Dendritic cell treated with granulocyte-macrophage colony-stimulating factor and Interleukin-4, amounts not matched to agents 40 ng/mL and 50 ng/mL, for 4 days (primary cell): ENCODE measurements around the gene USH1C.

Experiments
- H3K27ac Mint-ChIP-seq: one replicate; pipeline ENCODE4 v1.8.0; 2022; ENCODE audit warnings: mild to moderate bottlenecking, mixed read lengths
- H3K27me3 Mint-ChIP-seq: one replicate; pipeline ENCODE4 v1.8.0; 2022; ENCODE audit warnings: mild to moderate bottlenecking, mixed read lengths
- H3K36me3 Mint-ChIP-seq: one replicate; pipeline ENCODE4 v1.8.0; 2022; ENCODE audit warnings: low read depth, mixed read lengths
- H3K4me1 Mint-ChIP-seq: one replicate; pipeline ENCODE4 v1.8.0; 2022; ENCODE audit warnings: low read depth, mixed read lengths
- H3K4me3 Mint-ChIP-seq: one replicate; pipeline ENCODE4 v1.8.0; 2022; ENCODE audit warnings: mild to moderate bottlenecking, moderate library complexity, mixed read lengths
- H3K9me3 Mint-ChIP-seq: one replicate; pipeline ENCODE4 v1.8.0; 2022; ENCODE audit warnings: mixed read lengths
- intact Hi-C: fragments of 100-400 bp; cut with micrococcal nuclease; formaldehyde crosslinking; loops from one replicate; pipeline ENCODE4 v1.15.0; 2022

The USH1C gene

DNA sequence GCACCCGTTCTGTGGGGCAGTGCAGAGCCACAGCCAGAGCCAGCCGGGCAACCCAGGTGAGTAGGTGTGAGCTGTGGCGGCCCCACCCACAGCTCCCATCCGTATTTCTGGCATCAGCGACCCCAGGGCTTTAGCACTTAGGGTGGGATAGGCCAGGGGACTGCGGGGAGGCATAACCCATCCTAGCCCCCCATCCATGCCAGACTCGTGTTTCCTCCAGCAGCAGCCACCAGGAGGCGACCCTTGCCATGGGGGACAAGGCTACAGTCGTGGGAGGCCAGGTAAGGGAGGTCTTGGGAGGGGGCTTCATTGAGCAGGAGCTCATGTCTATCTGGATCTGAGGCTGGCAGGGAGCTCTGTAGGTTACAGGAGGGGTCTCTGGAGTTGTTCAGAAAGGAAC, 3.7 kb upstream of the USH1C start:
- Mint-ChIP-seq H3K4me3 (no peak overlapping the region), H3K9me3 (no peaks in the 10 kb centered on the region), H3K27me3 (peaks cover 53% of the 10 kb centered on the region), H3K36me3 (no peaks in the 10 kb centered on the region), H3K27ac (no peak overlapping the region), H3K4me1 (peaks cover 9% of the 10 kb centered on the region)
- intact Hi-C loops: no loop called here

GRCh38 chr11:17547051-17547577, 2.9 kb upstream of the USH1C start, which contains the start of gene OTOG:
OTOG (plus strand) TSS chr11:17547259; CDS start chr11:17547373, 114 bp downstream.
- peaks cover 60% of the 10 kb centered on the region for H3K27me3 Mint-ChIP-seq
- no peak within 1 kb of the TSS for H3K27ac Mint-ChIP-seq
- H3K4me3 Mint-ChIP-seq: no peak within 1 kb of the TSS
- no peaks in the 10 kb centered on the region for H3K9me3 Mint-ChIP-seq
- H3K36me3 Mint-ChIP-seq: no peaks in the 10 kb centered on the region
- peaks cover 9% of the 10 kb centered on the region for H3K4me1 Mint-ChIP-seq
- intact Hi-C loops: no loop called here

DNA sequence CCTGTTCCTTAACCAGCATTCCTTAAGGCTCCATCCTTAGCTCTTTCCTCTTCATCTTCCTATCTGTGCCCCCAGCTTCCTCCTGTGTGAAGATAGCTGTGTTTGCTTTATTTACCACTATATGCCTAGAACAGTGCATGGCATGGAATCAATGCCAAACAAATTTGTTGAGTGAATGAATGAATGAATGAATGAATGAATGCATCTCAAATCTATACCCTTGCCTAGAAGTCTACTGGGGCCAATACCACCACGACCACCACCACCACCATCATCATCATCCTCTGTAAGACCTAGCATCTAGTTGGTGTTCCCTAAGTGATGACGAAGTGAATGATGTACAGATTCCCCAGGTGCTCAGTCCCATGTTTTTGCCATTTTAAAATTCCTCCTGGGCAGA, 2.0 kb upstream of the USH1C start:
- Mint-ChIP-seq H3K27me3 (peaks cover 61% of the 10 kb centered on the region), H3K36me3 (no peaks in the 10 kb centered on the region), H3K4me3 (no peak overlapping the region), H3K9me3 (no peaks in the 10 kb centered on the region), H3K27ac (no peak overlapping the region), H3K4me1 (peaks cover 9% of the 10 kb centered on the region)
- intact Hi-C loops: no loop called here

DNA sequence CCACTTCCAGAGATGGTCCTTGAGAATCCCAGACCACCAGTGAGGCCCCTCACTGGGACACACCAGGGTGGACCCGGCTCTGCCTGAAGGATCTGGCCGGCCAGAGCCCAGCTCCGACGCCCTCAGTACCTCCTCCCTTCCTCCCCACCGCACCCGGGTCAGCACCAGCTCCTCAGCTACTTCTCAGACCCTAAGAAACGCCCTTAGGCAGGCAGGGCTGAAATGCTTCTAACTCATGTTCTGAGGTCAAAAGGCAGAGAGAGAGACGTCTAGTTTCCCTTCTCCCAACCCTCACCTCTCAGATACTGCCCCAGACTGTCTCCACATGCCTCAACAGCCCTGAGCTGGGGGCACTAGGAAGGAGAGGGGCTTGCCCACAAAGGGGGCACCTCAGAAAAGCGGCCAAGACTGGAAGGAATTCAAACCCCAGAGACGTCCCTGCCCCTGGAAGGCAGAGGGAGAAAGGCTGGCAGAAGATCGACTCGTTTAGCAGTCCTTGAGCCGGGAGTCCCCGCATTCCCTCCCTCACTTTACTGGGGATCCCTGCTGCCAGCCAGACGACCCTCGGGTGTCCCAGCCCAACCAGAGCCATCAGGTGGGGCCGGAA, 539 bp downstream of the USH1C start:
- H3K4me3 Mint-ChIP-seq: no peak overlapping the region
- H3K27me3 Mint-ChIP-seq: peaks cover 56% of the 10 kb centered on the region
- no peaks in the 10 kb centered on the region for H3K36me3 Mint-ChIP-seq
- no peaks in the 10 kb centered on the region for H3K9me3 Mint-ChIP-seq
- intact Hi-C loops: no loop called here
- H3K4me1 Mint-ChIP-seq: peaks cover 9% of the 10 kb centered on the region
- no peak overlapping the region for H3K27ac Mint-ChIP-seq

DNA sequence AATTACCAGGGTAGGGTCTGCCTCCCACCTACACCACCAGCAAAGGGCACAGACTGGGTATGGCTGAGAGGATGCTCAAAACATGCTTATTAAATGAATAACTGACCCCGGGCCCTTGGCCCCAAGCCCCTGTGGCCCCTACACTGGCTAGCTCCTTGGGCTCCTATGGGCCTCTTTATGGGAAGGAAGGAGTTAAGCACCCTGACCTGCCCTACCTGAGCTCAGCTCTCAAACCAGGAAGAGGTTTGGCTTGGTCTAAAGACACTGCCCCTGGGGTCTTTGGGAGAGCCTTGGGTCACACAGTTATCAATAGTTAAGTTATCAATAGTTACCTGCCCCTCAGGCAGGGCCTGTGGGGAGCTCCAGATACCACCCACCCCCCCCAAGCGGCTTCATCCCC, 1.2 kb downstream of the USH1C start:
- Mint-ChIP-seq H3K36me3 (no peaks in the 10 kb centered on the region), H3K27ac (no peak overlapping the region), H3K4me3 (no peak overlapping the region), H3K4me1 (peaks cover 9% of the 10 kb centered on the region), H3K27me3 (peaks cover 57% of the 10 kb centered on the region), H3K9me3 (no peaks in the 10 kb centered on the region)
- intact Hi-C loops: no loop called here

GRCh38 chr11:17542249-17542648, 2.0 kb downstream of the USH1C start:
- Mint-ChIP-seq H3K9me3 (no peaks in the 10 kb centered on the region), H3K27ac (no peak overlapping the region), H3K36me3 (no peaks in the 10 kb centered on the region), H3K4me3 (no peak overlapping the region), H3K27me3 (peaks cover 49% of the 10 kb centered on the region), H3K4me1 (peaks cover 9% of the 10 kb centered on the region)
- intact Hi-C loops: no loop called here

GRCh38 chr11:17541330-17541885, 2.8 kb downstream of the USH1C start:
- intact Hi-C loops: no loop called here
- Mint-ChIP-seq H3K36me3 (no peaks in the 10 kb centered on the region), H3K4me1 (peaks cover 9% of the 10 kb centered on the region), H3K4me3 (no peak overlapping the region), H3K27ac (no peak overlapping the region), H3K9me3 (no peaks in the 10 kb centered on the region), H3K27me3 (peaks cover 41% of the 10 kb centered on the region)

GRCh38 chr11:17540807-17541206, 3.4 kb downstream of the USH1C start:
- H3K27me3 Mint-ChIP-seq: peaks cover 35% of the 10 kb centered on the region
- intact Hi-C loops: no loop called here
- H3K4me3 Mint-ChIP-seq: no peak overlapping the region
- no peak overlapping the region for H3K27ac Mint-ChIP-seq
- H3K4me1 Mint-ChIP-seq: peaks cover 9% of the 10 kb centered on the region
- no peaks in the 10 kb centered on the region for H3K9me3 Mint-ChIP-seq
- H3K36me3 Mint-ChIP-seq: no peaks in the 10 kb centered on the region

DNA sequence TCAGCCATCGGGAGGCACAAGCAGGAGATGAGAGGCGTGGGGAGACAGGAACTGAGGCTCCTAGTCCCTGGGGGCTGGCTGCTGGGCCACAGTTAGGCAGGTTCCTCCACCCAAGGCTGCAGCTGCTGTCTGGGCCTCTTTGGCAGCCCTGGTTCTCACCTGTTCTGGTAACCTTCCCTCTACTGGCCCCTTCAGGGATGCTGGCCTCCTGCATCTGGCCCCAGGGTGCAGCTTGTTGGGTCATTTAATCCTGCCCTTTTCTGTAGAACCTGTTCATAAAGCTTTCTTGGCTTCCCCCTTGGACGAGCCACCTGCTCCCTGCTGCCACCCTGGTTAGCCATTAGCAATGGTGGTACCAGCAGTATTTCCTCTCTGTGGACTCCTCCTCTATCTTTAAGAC, 5.5 kb downstream of the USH1C start:
- H3K4me3 Mint-ChIP-seq: no peak overlapping the region
- H3K27ac Mint-ChIP-seq: no peak overlapping the region
- intact Hi-C loops: no loop called here
- peaks cover under 1% of the 10 kb centered on the region for H3K4me1 Mint-ChIP-seq
- H3K27me3 Mint-ChIP-seq: peaks cover 17% of the 10 kb centered on the region
- H3K36me3 Mint-ChIP-seq: no peaks in the 10 kb centered on the region
- no peaks in the 10 kb centered on the region for H3K9me3 Mint-ChIP-seq

- no peak overlapping the region for H3K4me3 Mint-ChIP-seq
- H3K9me3 Mint-ChIP-seq: no peaks in the 10 kb centered on the region
- H3K36me3 Mint-ChIP-seq: no peaks in the 10 kb centered on the region
- intact Hi-C loops: no loop called here
- H3K4me1 Mint-ChIP-seq: no peaks in the 10 kb centered on the region
- peaks cover 13% of the 10 kb centered on the region for H3K27me3 Mint-ChIP-seq
- H3K27ac Mint-ChIP-seq: no peak overlapping the region
Measured at GRCh38 chr11:17538054-17538453, 6.2 kb downstream of the USH1C start.

DNA sequence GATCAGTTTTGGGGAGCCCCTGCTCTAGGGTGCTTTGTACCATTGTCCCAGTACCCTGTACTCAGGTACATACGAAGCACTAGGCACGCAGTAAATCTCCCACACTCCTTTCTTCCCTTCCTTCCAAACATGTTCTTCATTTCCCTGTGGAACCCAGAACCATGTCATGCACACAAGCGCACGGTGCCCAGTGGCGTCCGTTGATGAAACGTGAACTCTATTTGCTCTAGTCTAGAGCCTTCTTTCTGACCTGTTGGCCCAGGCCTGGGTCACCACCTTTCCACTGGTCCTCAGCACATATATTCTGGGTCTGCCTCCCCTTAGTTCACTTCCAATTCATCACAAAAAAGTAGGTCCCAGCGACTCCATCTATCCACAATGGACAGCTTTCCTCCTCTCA, 7.0 kb downstream of the USH1C start:
- H3K9me3 Mint-ChIP-seq: no peaks in the 10 kb centered on the region
- H3K27me3 Mint-ChIP-seq: peaks cover 6% of the 10 kb centered on the region
- H3K4me3 Mint-ChIP-seq: no peak overlapping the region
- intact Hi-C loops: no loop called here
- no peaks in the 10 kb centered on the region for H3K36me3 Mint-ChIP-seq
- no peak overlapping the region for H3K27ac Mint-ChIP-seq
- H3K4me1 Mint-ChIP-seq: no peaks in the 10 kb centered on the region

GRCh38 chr11:17535488-17535887, 8.7 kb downstream of the USH1C start:
- no peak overlapping the region for H3K4me3 Mint-ChIP-seq

GRCh38 chr11:17533778-17534415, 10.3 kb downstream of the USH1C start:
- Mint-ChIP-seq H3K27ac (no peak overlapping the region), H3K4me1 (no peaks in the 10 kb centered on the region), H3K9me3 (no peaks in the 10 kb centered on the region), H3K4me3 (no peak overlapping the region), H3K27me3 (peaks cover 3% of the 10 kb centered on the region), H3K36me3 (no peaks in the 10 kb centered on the region)
- intact Hi-C loops: no loop called here

More at GRCh38 chr11:17535488-17535887, 8.7 kb downstream of the USH1C start:
- H3K27ac Mint-ChIP-seq: no peak overlapping the region
- peaks cover 3% of the 10 kb centered on the region for H3K27me3 Mint-ChIP-seq
- no peaks in the 10 kb centered on the region for H3K36me3 Mint-ChIP-seq
- no peaks in the 10 kb centered on the region for H3K4me1 Mint-ChIP-seq
- intact Hi-C loops: no loop called here
- H3K9me3 Mint-ChIP-seq: no peaks in the 10 kb centered on the region

- no peaks in the 10 kb centered on the region for H3K4me1 Mint-ChIP-seq
- no peak overlapping the region for H3K4me3 Mint-ChIP-seq
- H3K27me3 Mint-ChIP-seq: peaks cover 3% of the 10 kb centered on the region
- intact Hi-C loops: no loop called here
- no peaks in the 10 kb centered on the region for H3K9me3 Mint-ChIP-seq
- H3K27ac Mint-ChIP-seq: no peak overlapping the region
- H3K36me3 Mint-ChIP-seq: no peaks in the 10 kb centered on the region
Measured at GRCh38 chr11:17533341-17533740, 10.9 kb downstream of the USH1C start.
